ENCODE measurements around the gene STT3A. TPM values are rescaled to one million over a fixed set of nuclear protein-coding genes. Genes with fewer than 3 reads are reported as not detected.

Gene STT3A
- total RNA-seq, 2 donors from 2014 or later = 133 to 146 TPM

GRCh38 chr11:125663910-125664309, 71.3 kb downstream of the STT3A start:
- H3K9me3 Mint-ChIP-seq = peaks cover 12% of the 10 kb centered on the region
- no peaks in the 10 kb centered on the region for H3K27me3 Mint-ChIP-seq
- peaks cover 79% of the 10 kb centered on the region for H3K36me3 Mint-ChIP-seq (ENCODE audit: low read depth)
- peaks cover 17% of the 10 kb centered on the region for H3K4me1 Mint-ChIP-seq
- H3K4me3 Mint-ChIP-seq = no peak overlapping the region
- no peak overlapping the region for H3K27ac Mint-ChIP-seq
- ATAC-seq (replicated peaks) = peak; percentile 34

GRCh38 chr11:125667151-125667550, 74.5 kb downstream of the STT3A start:
- Mint-ChIP-seq H3K36me3 (ENCODE audit: low read depth) (peaks cover 80% of the 10 kb centered on the region), H3K9me3 (peaks cover 12% of the 10 kb centered on the region), H3K4me1 (peaks cover 17% of the 10 kb centered on the region), H3K4me3 (no peak overlapping the region), H3K27ac (no peak overlapping the region), H3K27me3 (no peaks in the 10 kb centered on the region)
- no peak for ATAC-seq (replicated peaks)

GRCh38 chr11:125670172-125670571, 77.5 kb downstream of the STT3A start:
- no peak overlapping the region for H3K4me3 Mint-ChIP-seq
- H3K4me1 Mint-ChIP-seq = peaks cover 4% of the 10 kb centered on the region
- H3K9me3 Mint-ChIP-seq = peaks cover 10% of the 10 kb centered on the region
- H3K36me3 Mint-ChIP-seq (ENCODE audit: low read depth) = peaks cover 61% of the 10 kb centered on the region
- H3K27ac Mint-ChIP-seq = no peak overlapping the region
- no peak for ATAC-seq (replicated peaks)
- H3K27me3 Mint-ChIP-seq = no peaks in the 10 kb centered on the region

- peaks cover 4% of the 10 kb centered on the region for H3K4me1 Mint-ChIP-seq
- H3K9me3 Mint-ChIP-seq = peaks cover 4% of the 10 kb centered on the region
- H3K4me3 Mint-ChIP-seq = no peak overlapping the region
- H3K27ac Mint-ChIP-seq = no peak overlapping the region
- no peaks in the 10 kb centered on the region for H3K27me3 Mint-ChIP-seq
- no peak for ATAC-seq (replicated peaks)
- H3K36me3 Mint-ChIP-seq (ENCODE audit: low read depth) = peaks cover 55% of the 10 kb centered on the region
Measured at GRCh38 chr11:125671561-125671960, 78.9 kb downstream of the STT3A start.

Other genes with a start within 250 kb of the STT3A start
- gene FEZ1, start 96.6 kb upstream of the STT3A start, total RNA-seq = 1 to 10 TPM; 2.4 to 3.3 TPM
- 10 to 100 TPM; 17.0 to 40.5 TPM for gene EI24, start 23.4 kb upstream of the STT3A start, total RNA-seq
- 100 to 1,000 TPM in 1 of 2 donors, 10 to 100 TPM in 1; 96.0 to 147 TPM for gene CHEK1, start 32.3 kb downstream of the STT3A start, total RNA-seq
- gene ACRV1, start 88.0 kb downstream of the STT3A start, total RNA-seq = not detected
- not detected for gene PATE1, start 153.4 kb downstream of the STT3A start, total RNA-seq
- not detected for gene PATE2, start 186.0 kb downstream of the STT3A start, total RNA-seq
- not detected for gene PATE3, start 195.3 kb downstream of the STT3A start, total RNA-seq
- not detected for gene PATE4, start 240.5 kb downstream of the STT3A start, total RNA-seq

Data from activated T-helper 17 cell treated with anti-CD3 and anti-CD28 coated beads, Interleukin-2, amount 50 U/mL, for 72 hours (primary cell).